GM12878 (cell line): ENCODE results near the gene HOXD1. TPM values are rescaled to one million over a fixed set of nuclear protein-coding genes. Genes with fewer than 3 reads are reported as not detected.

ENCODE experiments used
- ATAC-seq: fragments of 200-7000 bp; cut with Tn5 transposase; 3 replicates; pipeline ENCODE4 v1.9.1; 2020; ENCODE audit warnings: mild to moderate bottlenecking, moderate library complexity
- BruUV-seq: library from RNA; stranded (reverse); fragments of 400-500 nt; replicated peaks from 2 replicates; lab custom pipeline; 2021; lab: Mats Ljungman, UMichigan
- CTCF ChIA-PET: fragments of 300-600 bp; sonication (Branson Sonifier 250); formaldehyde crosslinking; extraction: SDS; loops from one replicate; lab custom pipeline; 2021; ENCODE audit warnings: inconsistent platforms; lab: Yijun Ruan, JAX
- POLR2A ChIA-PET: fragments of 350-600 bp; formaldehyde crosslinking; extraction: SDS; loops from one replicate; lab custom pipeline; 2021; ENCODE audit warnings: inconsistent platforms; lab: Charles Lee
- RAD21 ChIA-PET: fragments of 300-600 bp; sonication (Branson Sonifier 250); formaldehyde crosslinking; loops from one replicate; lab custom pipeline; 2023; ENCODE audit warnings: antibody characterized with exemption; ENCODE audit not compliant: unreplicated experiment; lab: Charles Lee
- SMC1A ChIA-PET: fragments of 300-600 bp; sonication (Branson Sonifier 250); formaldehyde crosslinking; loops from one replicate; lab custom pipeline; 2023; ENCODE audit not compliant: unreplicated experiment, uncharacterized antibody; lab: Charles Lee
- DNase-seq: peaks from one replicate; pipeline ENCODE4 v3.0.0-alpha.2; 2011; ENCODE audit warnings: low read depth, low spot score
- FAIRE-seq: peaks from 3 replicates; lab custom pipeline; 2011; peaks lifted over from hg19 to GRCh38; lab: Jason Lieb, UNC
- H2AFZ ChIP-seq: 2 replicates; pipeline ENCODE4 v1.6.0; 2011; ENCODE audit warnings: low read depth, low read length, control low read depth; ENCODE audit not compliant: control insufficient read depth
- H3K27ac ChIP-seq: 2 replicates; pipeline ENCODE4 v1.5.1; 2011; ENCODE audit warnings: control low read depth; ENCODE audit not compliant: control insufficient read depth, insufficient read depth
- H3K27me3 ChIP-seq, 2 experiments: replicated peaks in 1 of 2; 2 replicates each; pipeline versions ENCODE4 v1.6.0 to v1.6.1; 2011; ENCODE audit warnings: low read length in 1 of 2; ENCODE audit not compliant: control insufficient read depth in 2 of 2, insufficient read depth in 2 of 2
- H3K36me3 ChIP-seq, 2 experiments: 2 replicates each; pipeline ENCODE4 v1.5.1; 2011; ENCODE audit warnings: low read length in 1 of 2; ENCODE audit not compliant: control insufficient read depth in 2 of 2, insufficient read depth in 2 of 2
- H3K4me1 ChIP-seq: 2 replicates; pipeline ENCODE4 v1.6.1; 2011; ENCODE audit warnings: mild to moderate bottlenecking, low read length, moderate library complexity, mixed read lengths; ENCODE audit not compliant: control insufficient read depth, insufficient read depth
- H3K4me2 ChIP-seq: 2 replicates; pipeline ENCODE4 v1.6.0; 2011; ENCODE audit warnings: control low read depth; ENCODE audit not compliant: control insufficient read depth, insufficient read depth
- H3K4me3 ChIP-seq: fragments of 200-600 bp; sonication (generic); 2 replicates; pipeline ENCODE4 v1.5.1; 2016
- H3K79me2 ChIP-seq: 2 replicates; pipeline ENCODE4 v1.6.0; 2011; ENCODE audit warnings: low read length; ENCODE audit not compliant: control insufficient read depth, insufficient read depth
- H3K9ac ChIP-seq: 2 replicates; pipeline ENCODE4 v1.8.0; 2011; ENCODE audit warnings: low read length, control low read depth, mixed read lengths; ENCODE audit not compliant: control insufficient read depth, insufficient read depth
- H3K9me3 ChIP-seq: replicated peaks from 3 replicates; pipeline ENCODE4 v1.5.1; 2011; ENCODE audit warnings: mild to moderate bottlenecking, low read length; ENCODE audit not compliant: control insufficient read depth, insufficient read depth
- H4K20me1 ChIP-seq: 2 replicates; pipeline ENCODE4 v1.6.0; 2011; ENCODE audit not compliant: control insufficient read depth, insufficient read depth
- CREM ChIP-seq: IDR thresholded peaks from 2 replicates; pipeline ENCODE4 v1.6.1; 2014; ENCODE audit warnings: antibody characterized with exemption, low read depth
- EED ChIP-seq: sonication (generic); IDR thresholded peaks from 2 replicates; pipeline ENCODE4 v1.6.1; 2016; ENCODE audit warnings: antibody characterized with exemption, low read depth
- RUNX3 ChIP-seq: IDR thresholded peaks from 2 replicates; pipeline ENCODE4 v1.6.1; 2012; ENCODE audit warnings: low read length, inconsistent platforms
- SMAD1 ChIP-seq: fragments of 450-650 bp; IDR thresholded peaks from 2 replicates; pipeline ENCODE4 v1.6.1; 2018; ENCODE audit warnings: mild to moderate bottlenecking, low read depth; ENCODE audit not compliant: partially characterized antibody
- SMAD5 ChIP-seq: IDR thresholded peaks from 2 replicates; pipeline ENCODE4 v1.6.1; 2016; ENCODE audit warnings: antibody characterized with exemption, low read depth
- STAT3 ChIP-seq: IDR thresholded peaks from 2 replicates; pipeline ENCODE4 v1.6.1; 2011; ENCODE audit warnings: low read depth, low read length, improper control_type of control experiment
- WGBS: methylation state at CpG from one replicate; pipeline ENCODE4 v1.1.6; 2016; ENCODE audit warnings: low lambda C conversion rate; ENCODE audit not compliant: insufficient replicate concordance, insufficient coverage; ENCODE audit errors: missing lambda C conversion rate; 5-methylcytosine and 5-hydroxymethylcytosine counted together
- in situ Hi-C: fragments of 300-500 bp; cut with MboI; formaldehyde crosslinking; loops from 9 replicates; pipeline ENCODE4 v1.14.3; 2018; ENCODE audit warnings: mixed read lengths
- intact Hi-C: fragments of 100-400 bp; cut with micrococcal nuclease; formaldehyde crosslinking; loops from one replicate; pipeline ENCODE4 v1.14.2; 2022; ENCODE audit not compliant: unreplicated experiment
- polyA plus RNA-seq, 11 experiments: library from polyadenylated mRNA; depleted of rRNA in 4 of 11; unstranded in 6 of 11; stranded (reverse) in 5 of 11; fragments of >200 nt; fragmentation: Nextera tagmentation in 4 of 11; fragmentation: Illumina TruSeq in 1 of 11; extraction: Ambion mirVana in 4 of 11; extraction: Trizol in 1 of 11; gene quantifications; 1 replicate in 1 of 11; 2 replicates in 10 of 11; pipeline versions ENCODE4 v1.2.1 to v1.2.3, GENCODE V29; 2011 to 2016; ENCODE audit warnings: inconsistent platforms in 2 of 11, missing spikeins in 2 of 11, low read depth in 1 of 11
- total RNA-seq, 4 experiments: library from RNA; depleted of rRNA in 3 of 4; stranded (reverse); fragments of >200 nt in 3 of 4; fragmentation: Illumina TruSeq in 1 of 4; extraction: Trizol in 1 of 4; gene quantifications; 2 replicates each; pipeline versions ENCODE4 v1.2.1 to v1.2.3, GENCODE V29; 2013 to 2021
- TF ChIP-seq, protein P1 (sequence below): fragments of 450-650 bp; IDR thresholded peaks from 2 replicates; pipeline ENCODE4 v1.6.1; 2016; ENCODE audit warnings: mild to moderate bottlenecking
- TF ChIP-seq, protein P2 (sequence below): fragments of 450-650 bp; IDR thresholded peaks from 2 replicates; pipeline ENCODE4 v1.6.1; 2018; ENCODE audit warnings: borderline replicate concordance, mild to moderate bottlenecking; ENCODE audit not compliant: partially characterized antibody

The HOXD1 gene
- total and polyA plus RNA-seq, 10 of the 15 experiments (the other 5 are each of a cell fraction or from before 2014, with no cell fraction given), result not detected

DNA sequence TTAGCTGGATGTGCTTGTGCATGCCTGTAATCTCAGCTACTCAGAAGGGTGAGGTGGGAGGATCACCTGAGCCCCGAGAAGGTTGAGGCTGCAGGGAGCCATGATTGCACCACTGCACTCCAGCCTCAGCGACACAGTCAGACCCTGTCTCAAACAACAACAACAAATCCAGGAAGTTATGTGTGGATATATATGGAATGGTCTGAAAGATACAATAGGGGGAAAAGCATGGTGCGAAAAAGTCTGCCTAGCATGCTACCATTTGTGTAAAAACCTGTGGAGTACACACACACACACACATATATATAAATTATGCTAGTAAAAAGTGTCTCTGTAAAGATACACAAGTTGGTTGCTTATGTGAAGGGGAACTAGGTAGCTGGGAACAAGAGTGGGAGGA lies 6.9 kb upstream of the HOXD1 start:
- Histone ChIP-seq H3K27ac (no peak overlapping the region), H3K4me1 (no peaks in the 10 kb centered on the region), H4K20me1 (no peaks in the 10 kb centered on the region), H3K9me3 (no peaks in the 10 kb centered on the region; the same call in 2 of the 3 replicates), H3K4me3 (no peak overlapping the region), H2AFZ (no peak overlapping the region), H3K79me2 (no peaks in the 10 kb centered on the region), H3K4me2 (no peak overlapping the region), H3K9ac (no peak overlapping the region), H3K36me3 (no peaks in the 10 kb centered on the region), H3K27me3 (peaks cover 7 to 18% of the 10 kb centered on the region in 2 experiments; a peak in 3 of 4 replicates)
- ChIA-PET CTCF (interaction anchor here (0.7 kb wide), 1 partner anchor 70 kb away, joined by 4 read pairs; no protein-coding TSS in a partner anchor), SMC1A (interaction anchor here (1.4 kb wide), 1 partner anchor 18 kb away, joined by 3 read pairs; no protein-coding TSS in a partner anchor), POLR2A (no interaction called here), RAD21 (no interaction called here)
- intact Hi-C loops (no loop called here), in situ Hi-C loops (no loop called here)
- FAIRE-seq (no peak), ATAC-seq (no peak), DNase-seq (no peak)
- BruUV-seq, result no TSS peak
- 54% methylated on average over 3 of the region's 3 CpGs for WGBS
- TF ChIP-seq STAT3 (no peak), SMAD5 (no peak), CREM (no peak), EED (no peak), RUNX3 (no peak), SMAD1 (no peak)
- TF ChIP-seq, protein P1, sequence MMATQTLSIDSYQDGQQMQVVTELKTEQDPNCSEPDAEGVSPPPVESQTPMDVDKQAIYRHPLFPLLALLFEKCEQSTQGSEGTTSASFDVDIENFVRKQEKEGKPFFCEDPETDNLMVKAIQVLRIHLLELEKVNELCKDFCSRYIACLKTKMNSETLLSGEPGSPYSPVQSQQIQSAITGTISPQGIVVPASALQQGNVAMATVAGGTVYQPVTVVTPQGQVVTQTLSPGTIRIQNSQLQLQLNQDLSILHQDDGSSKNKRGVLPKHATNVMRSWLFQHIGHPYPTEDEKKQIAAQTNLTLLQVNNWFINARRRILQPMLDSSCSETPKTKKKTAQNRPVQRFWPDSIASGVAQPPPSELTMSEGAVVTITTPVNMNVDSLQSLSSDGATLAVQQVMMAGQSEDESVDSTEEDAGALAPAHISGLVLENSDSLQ, result no peak
- TF ChIP-seq, protein P2, sequence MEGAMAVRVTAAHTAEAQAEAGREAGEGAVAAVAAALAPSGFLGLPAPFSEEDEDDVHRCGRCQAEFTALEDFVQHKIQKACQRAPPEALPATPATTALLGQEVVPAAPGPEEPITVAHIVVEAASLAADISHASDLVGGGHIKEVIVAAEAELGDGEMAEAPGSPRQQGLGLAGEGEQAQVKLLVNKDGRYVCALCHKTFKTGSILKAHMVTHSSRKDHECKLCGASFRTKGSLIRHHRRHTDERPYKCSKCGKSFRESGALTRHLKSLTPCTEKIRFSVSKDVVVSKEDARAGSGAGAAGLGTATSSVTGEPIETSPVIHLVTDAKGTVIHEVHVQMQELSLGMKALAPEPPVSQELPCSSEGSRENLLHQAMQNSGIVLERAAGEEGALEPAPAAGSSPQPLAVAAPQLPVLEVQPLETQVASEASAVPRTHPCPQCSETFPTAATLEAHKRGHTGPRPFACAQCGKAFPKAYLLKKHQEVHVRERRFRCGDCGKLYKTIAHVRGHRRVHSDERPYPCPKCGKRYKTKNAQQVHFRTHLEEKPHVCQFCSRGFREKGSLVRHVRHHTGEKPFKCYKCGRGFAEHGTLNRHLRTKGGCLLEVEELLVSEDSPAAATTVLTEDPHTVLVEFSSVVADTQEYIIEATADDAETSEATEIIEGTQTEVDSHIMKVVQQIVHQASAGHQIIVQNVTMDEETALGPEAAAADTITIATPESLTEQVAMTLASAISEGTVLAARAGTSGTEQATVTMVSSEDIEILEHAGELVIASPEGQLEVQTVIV, result no peak
